NCI-H1694 (cell line): ENCODE measurements around the gene EXOC5.
A peak's percentile ranks its signal among the peaks of the same experiment; 100 is the strongest.
"Not testable (repeated sequence)": the region's sequence is repeated elsewhere in the genome, so short reads cannot be mapped to it uniquely, and the experiment has no call there.

Experiments used
- DNase-seq: peaks from one replicate; lab custom pipeline; 2025; lab: John Stamatoyannopoulos, UW

The EXOC5 gene

GRCh38 chr14:57258221-57258620, 10.5 kb downstream of the EXOC5 start:
- not testable (repeated sequence) for DNase-seq

GRCh38 chr14:57254884-57255283, 13.8 kb downstream of the EXOC5 start:
- DNase-seq = no peak

- no peak for DNase-seq
Measured at GRCh38 chr14:57246933-57247657, 21.6 kb downstream of the EXOC5 start.

- DNase-seq = no peak
Measured at GRCh38 chr14:57245941-57246340, 22.8 kb downstream of the EXOC5 start.

GRCh38 chr14:57244106-57244505, 24.6 kb downstream of the EXOC5 start:
- no peak for DNase-seq

GRCh38 chr14:57243320-57243719, 25.4 kb downstream of the EXOC5 start:
- no peak for DNase-seq

- DNase-seq = not testable (repeated sequence)
Measured at GRCh38 chr14:57240115-57240514, 28.6 kb downstream of the EXOC5 start.

GRCh38 chr14:57232006-57232405, 36.7 kb downstream of the EXOC5 start:
- no peak for DNase-seq

GRCh38 chr14:57228320-57228719, 40.4 kb downstream of the EXOC5 start:
- not testable (repeated sequence) for DNase-seq

GRCh38 chr14:57227083-57227482, 41.6 kb downstream of the EXOC5 start:
- no peak for DNase-seq

GRCh38 chr14:57221931-57222330, 46.8 kb downstream of the EXOC5 start:
- DNase-seq = no peak

- no peak for DNase-seq
Measured at GRCh38 chr14:57212919-57213318, 55.8 kb downstream of the EXOC5 start.

- no peak for DNase-seq
Measured at GRCh38 chr14:57209561-57209960, 59.1 kb downstream of the EXOC5 start.

- no peak for DNase-seq
Measured at GRCh38 chr14:57205938-57206337, 62.8 kb downstream of the EXOC5 start.

- peak; percentile 15 for DNase-seq
Measured at GRCh38 chr14:57202672-57203071, 66.0 kb downstream of the EXOC5 start.

GRCh38 chr14:57199921-57200320, 68.8 kb downstream of the EXOC5 start:
- no peak for DNase-seq

- DNase-seq = peak; percentile 87
Measured at GRCh38 chr14:57189070-57189469, 79.6 kb downstream of the EXOC5 start.

GRCh38 chr14:57182760-57183503, 85.8 kb downstream of the EXOC5 start:
- DNase-seq = peak; percentile 14

GRCh38 chr14:57179273-57179672, 89.4 kb downstream of the EXOC5 start:
- DNase-seq = no peak

GRCh38 chr14:57174466-57174865, 94.2 kb downstream of the EXOC5 start:
- DNase-seq = no peak

GRCh38 chr14:57171903-57172302, 96.8 kb downstream of the EXOC5 start:
- DNase-seq = no peak

GRCh38 chr14:57171363-57171762, 97.3 kb downstream of the EXOC5 start:
- no peak for DNase-seq

GRCh38 chr14:57169901-57170300, 98.8 kb downstream of the EXOC5 start:
- DNase-seq = no peak
